ENCODE results near the gene ACTBL2.

The ACTBL2 gene

DNA sequence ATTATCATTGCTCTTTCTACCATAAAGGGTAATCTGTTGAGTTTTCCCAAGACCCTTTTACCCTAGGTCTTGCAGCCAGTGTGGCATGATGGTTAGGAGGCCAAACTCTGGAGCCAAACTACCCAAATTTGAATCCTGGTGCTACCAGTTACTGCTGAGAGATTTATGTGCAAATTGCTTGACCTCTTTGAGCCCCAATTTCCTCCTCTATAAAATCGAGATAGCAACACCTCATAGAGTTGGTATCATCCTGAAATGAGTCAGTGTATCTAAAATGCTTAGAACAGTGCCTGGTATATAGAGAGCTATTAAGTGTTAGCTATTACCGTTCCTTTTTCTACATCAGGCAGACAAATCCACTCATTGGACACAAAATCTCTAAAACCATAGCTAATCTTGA, 43.0 kb downstream of the ACTBL2 start:
- H3K27me3 ChIP-seq (ENCODE audit: insufficient read depth, poor library complexity, severe bottlenecking) = no peaks in the 10 kb centered on the region
- H3K4me3 ChIP-seq (replicated peaks; ENCODE audit: insufficient read depth, low read length) = no peak overlapping the region
- TF ChIP-seq POLR2AphosphoS5 (IDR thresholded peaks at IDR 0.05; ENCODE audit: low read depth) = no peak
- no peak for TF ChIP-seq GABPA (IDR thresholded peaks at IDR 0.05; ENCODE audit: low read depth)
- TF ChIP-seq, protein P1, sequence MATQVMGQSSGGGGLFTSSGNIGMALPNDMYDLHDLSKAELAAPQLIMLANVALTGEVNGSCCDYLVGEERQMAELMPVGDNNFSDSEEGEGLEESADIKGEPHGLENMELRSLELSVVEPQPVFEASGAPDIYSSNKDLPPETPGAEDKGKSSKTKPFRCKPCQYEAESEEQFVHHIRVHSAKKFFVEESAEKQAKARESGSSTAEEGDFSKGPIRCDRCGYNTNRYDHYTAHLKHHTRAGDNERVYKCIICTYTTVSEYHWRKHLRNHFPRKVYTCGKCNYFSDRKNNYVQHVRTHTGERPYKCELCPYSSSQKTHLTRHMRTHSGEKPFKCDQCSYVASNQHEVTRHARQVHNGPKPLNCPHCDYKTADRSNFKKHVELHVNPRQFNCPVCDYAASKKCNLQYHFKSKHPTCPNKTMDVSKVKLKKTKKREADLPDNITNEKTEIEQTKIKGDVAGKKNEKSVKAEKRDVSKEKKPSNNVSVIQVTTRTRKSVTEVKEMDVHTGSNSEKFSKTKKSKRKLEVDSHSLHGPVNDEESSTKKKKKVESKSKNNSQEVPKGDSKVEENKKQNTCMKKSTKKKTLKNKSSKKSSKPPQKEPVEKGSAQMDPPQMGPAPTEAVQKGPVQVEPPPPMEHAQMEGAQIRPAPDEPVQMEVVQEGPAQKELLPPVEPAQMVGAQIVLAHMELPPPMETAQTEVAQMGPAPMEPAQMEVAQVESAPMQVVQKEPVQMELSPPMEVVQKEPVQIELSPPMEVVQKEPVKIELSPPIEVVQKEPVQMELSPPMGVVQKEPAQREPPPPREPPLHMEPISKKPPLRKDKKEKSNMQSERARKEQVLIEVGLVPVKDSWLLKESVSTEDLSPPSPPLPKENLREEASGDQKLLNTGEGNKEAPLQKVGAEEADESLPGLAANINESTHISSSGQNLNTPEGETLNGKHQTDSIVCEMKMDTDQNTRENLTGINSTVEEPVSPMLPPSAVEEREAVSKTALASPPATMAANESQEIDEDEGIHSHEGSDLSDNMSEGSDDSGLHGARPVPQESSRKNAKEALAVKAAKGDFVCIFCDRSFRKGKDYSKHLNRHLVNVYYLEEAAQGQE (IDR thresholded peaks at IDR 0.05; ENCODE audit: insufficient replicate concordance, low read depth) = no peak
- no peak for TF ChIP-seq SPI1 (IDR thresholded peaks at IDR 0.05; ENCODE audit: borderline replicate concordance, low read depth)
- TF ChIP-seq, protein P2, sequence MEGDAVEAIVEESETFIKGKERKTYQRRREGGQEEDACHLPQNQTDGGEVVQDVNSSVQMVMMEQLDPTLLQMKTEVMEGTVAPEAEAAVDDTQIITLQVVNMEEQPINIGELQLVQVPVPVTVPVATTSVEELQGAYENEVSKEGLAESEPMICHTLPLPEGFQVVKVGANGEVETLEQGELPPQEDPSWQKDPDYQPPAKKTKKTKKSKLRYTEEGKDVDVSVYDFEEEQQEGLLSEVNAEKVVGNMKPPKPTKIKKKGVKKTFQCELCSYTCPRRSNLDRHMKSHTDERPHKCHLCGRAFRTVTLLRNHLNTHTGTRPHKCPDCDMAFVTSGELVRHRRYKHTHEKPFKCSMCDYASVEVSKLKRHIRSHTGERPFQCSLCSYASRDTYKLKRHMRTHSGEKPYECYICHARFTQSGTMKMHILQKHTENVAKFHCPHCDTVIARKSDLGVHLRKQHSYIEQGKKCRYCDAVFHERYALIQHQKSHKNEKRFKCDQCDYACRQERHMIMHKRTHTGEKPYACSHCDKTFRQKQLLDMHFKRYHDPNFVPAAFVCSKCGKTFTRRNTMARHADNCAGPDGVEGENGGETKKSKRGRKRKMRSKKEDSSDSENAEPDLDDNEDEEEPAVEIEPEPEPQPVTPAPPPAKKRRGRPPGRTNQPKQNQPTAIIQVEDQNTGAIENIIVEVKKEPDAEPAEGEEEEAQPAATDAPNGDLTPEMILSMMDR (IDR thresholded peaks at IDR 0.05; ENCODE audit: insufficient read depth, low read length) = no peak
- no peak for DNase-seq (ENCODE audit: low read depth in 1 of 2, low spot score in 1 of 2)
- no peak overlapping the region for H3K27ac ChIP-seq (replicated peaks)

DNA sequence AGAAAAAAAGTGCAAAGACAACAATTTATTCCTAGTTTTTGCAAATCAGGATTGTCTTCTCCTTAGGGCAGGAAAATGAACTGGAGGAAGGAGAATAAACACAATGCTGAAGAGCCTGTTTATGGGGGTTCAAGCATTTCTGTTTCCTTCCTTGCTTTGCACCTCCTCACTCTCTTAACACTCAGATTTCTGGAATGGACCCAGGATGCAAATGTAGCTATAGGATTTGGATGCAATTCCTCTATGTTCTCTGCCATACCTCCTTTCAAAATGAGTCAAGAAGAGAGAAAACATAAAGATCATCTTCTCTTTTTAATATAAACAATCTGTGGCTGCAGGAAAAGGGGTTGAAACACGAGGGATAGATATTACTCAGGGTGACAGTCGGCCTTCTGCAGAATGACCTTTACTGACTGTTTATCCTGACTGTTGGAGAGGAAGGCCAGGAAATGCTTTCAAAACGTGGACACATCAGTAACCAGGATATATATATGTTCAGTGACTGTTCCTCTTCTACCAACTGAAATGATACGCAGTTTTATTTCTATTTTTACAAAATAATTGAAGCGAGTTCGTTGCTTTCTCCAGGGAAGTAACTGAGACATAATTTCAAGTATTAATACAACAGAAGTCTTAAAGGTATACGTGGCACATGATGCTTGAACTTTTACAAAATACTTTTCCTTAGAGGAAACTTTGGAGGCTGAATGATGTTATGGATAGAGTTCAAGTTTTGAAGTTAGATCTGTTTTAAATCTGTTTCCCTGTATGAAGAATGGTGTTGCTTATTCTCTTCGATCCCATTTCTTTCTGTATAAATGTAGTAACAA, 44.4 kb downstream of the ACTBL2 start:
- Histone ChIP-seq H3K27ac (replicated peaks) (no peak overlapping the region), H3K27me3 (ENCODE audit: insufficient read depth, poor library complexity, severe bottlenecking) (no peaks in the 10 kb centered on the region), H3K4me3 (replicated peaks; ENCODE audit: insufficient read depth, low read length) (no peak overlapping the region)
- no peak for DNase-seq (ENCODE audit: low read depth in 1 of 2, low spot score in 1 of 2)
- no peak for TF ChIP-seq POLR2AphosphoS5 (IDR thresholded peaks at IDR 0.05; ENCODE audit: low read depth)

DNA sequence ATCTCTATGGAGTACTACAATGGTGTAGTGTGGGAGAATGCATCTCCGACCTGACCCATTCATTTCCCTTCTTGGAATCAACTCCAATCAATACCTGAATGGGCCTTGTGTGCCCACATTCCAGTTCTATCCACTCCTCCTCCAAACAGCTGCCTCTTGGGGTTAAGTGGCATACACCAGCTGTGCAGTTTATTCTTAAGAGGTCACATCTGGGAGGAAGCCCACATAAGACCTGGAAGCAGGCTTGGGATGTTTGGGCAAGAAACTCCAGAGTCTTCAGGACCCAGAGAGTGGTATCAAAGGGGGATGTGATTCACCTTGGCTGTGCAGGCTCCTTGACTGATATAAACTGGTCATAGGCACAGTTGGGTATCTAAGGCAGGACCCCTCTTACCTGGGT, 46.0 kb downstream of the ACTBL2 start:
- DNase-seq (ENCODE audit: low read depth in 1 of 2, low spot score in 1 of 2) = no peak
- no peaks in the 10 kb centered on the region for H3K27me3 ChIP-seq (ENCODE audit: insufficient read depth, poor library complexity, severe bottlenecking)
- H3K4me3 ChIP-seq (replicated peaks; ENCODE audit: insufficient read depth, low read length) = no peak overlapping the region
- no peak overlapping the region for H3K27ac ChIP-seq (replicated peaks)
- TF ChIP-seq SPI1 (IDR thresholded peaks at IDR 0.05; ENCODE audit: borderline replicate concordance, low read depth) = no peak
- TF ChIP-seq, protein P2 (IDR thresholded peaks at IDR 0.05; ENCODE audit: insufficient read depth, low read length) = no peak
- TF ChIP-seq POLR2AphosphoS5 (IDR thresholded peaks at IDR 0.05; ENCODE audit: low read depth) = no peak

DNA sequence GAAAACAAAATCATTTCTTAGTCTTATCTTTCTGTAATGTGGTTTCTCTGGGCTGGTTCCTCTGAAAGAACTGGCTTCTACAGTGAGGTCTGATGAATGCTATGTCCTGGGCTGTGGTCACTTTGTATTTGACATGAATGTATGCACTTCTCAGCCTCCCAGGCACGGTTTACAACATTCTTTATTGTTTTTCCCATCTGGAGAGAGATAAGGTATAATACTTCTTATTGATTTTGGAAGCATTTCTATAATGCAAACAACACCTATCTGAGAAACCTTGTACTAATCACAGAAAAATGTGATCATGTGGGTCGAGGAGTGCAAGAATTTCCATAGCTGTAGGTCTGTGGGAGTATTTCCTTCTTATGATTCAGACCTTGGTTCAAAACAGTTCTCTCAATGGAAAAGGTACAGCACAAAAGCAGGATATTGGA, 46.9 kb downstream of the ACTBL2 start:
- DNase-seq (ENCODE audit: low read depth in 1 of 2, low spot score in 1 of 2) = no peak
- H3K27ac ChIP-seq (replicated peaks) = no peak overlapping the region
- TF ChIP-seq, protein P1 (IDR thresholded peaks at IDR 0.05; ENCODE audit: insufficient replicate concordance, low read depth) = no peak
- TF ChIP-seq, protein P2 (IDR thresholded peaks at IDR 0.05; ENCODE audit: insufficient read depth, low read length) = no peak
- no peak for TF ChIP-seq SPI1 (IDR thresholded peaks at IDR 0.05; ENCODE audit: borderline replicate concordance, low read depth)

More for the DNA sequence above, 46.9 kb downstream of the ACTBL2 start:
- H3K4me3 ChIP-seq (replicated peaks; ENCODE audit: insufficient read depth, low read length) = no peak overlapping the region
- no peaks in the 10 kb centered on the region for H3K27me3 ChIP-seq (ENCODE audit: insufficient read depth, poor library complexity, severe bottlenecking)

All from HL-60 (cell line).